GM12875 (cell line): ENCODE measurements around the gene LYRM4.

Experiments used
- H3K4me3 ChIP-seq: one replicate; pipeline ENCODE4 v1.5.1; 2011; ENCODE audit warnings: low read depth, low read length, control low read depth
- TF ChIP-seq, protein P1 (sequence below): IDR thresholded peaks from 2 replicates; pipeline ENCODE4 v1.5.1; 2011; ENCODE audit warnings: low read depth, mild to moderate bottlenecking, control low read depth, inconsistent platforms, low read length, moderate library complexity, borderline replicate concordance; ENCODE audit not compliant: insufficient read depth

LYRM4 gene

DNA sequence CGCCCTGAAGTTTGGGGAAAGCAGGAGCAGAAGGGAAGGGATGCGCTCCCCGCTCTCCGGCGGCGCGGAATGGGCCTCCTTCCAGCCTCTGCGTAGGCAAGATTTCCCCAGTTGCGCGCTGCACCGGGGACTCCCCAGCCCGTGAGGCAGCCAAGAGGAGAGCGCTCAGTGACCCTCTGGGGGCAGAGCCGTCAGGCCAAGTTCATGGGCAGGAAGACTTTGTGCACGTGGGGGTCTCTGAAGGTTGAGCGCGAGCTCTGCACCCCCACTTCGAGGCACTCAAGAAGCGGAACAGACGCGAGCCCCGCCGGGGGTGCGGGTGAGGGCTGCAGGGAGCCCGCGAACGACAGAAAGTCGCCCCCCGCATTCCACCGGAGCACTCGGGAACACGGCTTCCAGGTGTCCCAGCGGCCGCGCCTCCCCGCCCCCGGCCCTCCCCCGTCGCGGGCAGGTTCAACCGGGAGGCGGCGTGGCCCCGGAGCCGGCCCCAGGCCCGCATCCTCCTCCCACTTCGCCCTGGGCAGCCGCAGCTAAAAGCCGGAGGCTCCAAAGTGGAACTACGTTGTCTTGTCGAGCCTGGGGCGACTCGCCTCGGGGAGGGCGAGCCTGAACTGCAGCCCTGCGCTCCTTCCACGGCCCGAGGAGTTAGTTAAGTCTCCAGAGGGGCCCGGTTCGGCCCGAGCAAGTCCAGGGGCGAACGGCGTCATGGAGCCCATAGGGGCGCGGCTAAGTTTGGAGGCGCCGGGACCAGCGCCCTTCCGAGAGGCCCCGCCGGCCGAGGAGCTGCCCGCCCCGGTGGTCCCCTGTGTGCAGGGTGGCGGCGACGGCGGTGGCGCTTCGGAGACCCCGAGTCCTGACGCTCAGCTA, 175.7 kb downstream of the LYRM4 start, which contains the start of gene PPP1R3G:
TSS of gene PPP1R3G (plus strand) at position 561 of the 867 bp plus-strand sequence. CDS start at position 706, 145 bp downstream.
- H3K4me3 ChIP-seq: peak within 1 kb of the TSS; percentile 59

DNA sequence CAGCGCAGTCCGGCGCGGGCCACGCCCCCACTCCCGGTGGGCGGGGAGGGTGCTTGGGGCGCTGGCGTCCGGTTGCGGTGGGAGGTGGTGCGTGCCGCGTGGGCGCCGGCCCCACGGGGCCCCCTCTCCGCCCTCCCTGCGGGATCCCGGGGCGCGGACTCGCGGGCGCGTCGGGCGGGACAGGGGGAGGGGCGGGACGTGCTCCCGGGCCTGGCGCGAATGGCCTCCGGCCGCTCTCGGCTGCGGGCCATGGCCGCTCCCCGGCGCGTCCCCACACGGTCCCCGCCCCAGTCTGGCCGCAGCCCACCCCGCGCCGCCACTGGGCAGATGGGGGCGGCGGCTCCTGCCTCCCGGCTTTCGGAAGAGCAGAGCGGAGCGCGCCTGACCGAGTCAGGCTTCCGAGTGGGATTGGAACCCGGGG, 176.4 kb downstream of the LYRM4 start:
- TF ChIP-seq, protein P1, sequence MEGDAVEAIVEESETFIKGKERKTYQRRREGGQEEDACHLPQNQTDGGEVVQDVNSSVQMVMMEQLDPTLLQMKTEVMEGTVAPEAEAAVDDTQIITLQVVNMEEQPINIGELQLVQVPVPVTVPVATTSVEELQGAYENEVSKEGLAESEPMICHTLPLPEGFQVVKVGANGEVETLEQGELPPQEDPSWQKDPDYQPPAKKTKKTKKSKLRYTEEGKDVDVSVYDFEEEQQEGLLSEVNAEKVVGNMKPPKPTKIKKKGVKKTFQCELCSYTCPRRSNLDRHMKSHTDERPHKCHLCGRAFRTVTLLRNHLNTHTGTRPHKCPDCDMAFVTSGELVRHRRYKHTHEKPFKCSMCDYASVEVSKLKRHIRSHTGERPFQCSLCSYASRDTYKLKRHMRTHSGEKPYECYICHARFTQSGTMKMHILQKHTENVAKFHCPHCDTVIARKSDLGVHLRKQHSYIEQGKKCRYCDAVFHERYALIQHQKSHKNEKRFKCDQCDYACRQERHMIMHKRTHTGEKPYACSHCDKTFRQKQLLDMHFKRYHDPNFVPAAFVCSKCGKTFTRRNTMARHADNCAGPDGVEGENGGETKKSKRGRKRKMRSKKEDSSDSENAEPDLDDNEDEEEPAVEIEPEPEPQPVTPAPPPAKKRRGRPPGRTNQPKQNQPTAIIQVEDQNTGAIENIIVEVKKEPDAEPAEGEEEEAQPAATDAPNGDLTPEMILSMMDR: no peak
- peak overlapping the region; percentile 59 for H3K4me3 ChIP-seq

More for the DNA sequence above, 175.7 kb downstream of the LYRM4 start, which contains the start of gene PPP1R3G:
- TF ChIP-seq, protein P1: no peak

DNA sequence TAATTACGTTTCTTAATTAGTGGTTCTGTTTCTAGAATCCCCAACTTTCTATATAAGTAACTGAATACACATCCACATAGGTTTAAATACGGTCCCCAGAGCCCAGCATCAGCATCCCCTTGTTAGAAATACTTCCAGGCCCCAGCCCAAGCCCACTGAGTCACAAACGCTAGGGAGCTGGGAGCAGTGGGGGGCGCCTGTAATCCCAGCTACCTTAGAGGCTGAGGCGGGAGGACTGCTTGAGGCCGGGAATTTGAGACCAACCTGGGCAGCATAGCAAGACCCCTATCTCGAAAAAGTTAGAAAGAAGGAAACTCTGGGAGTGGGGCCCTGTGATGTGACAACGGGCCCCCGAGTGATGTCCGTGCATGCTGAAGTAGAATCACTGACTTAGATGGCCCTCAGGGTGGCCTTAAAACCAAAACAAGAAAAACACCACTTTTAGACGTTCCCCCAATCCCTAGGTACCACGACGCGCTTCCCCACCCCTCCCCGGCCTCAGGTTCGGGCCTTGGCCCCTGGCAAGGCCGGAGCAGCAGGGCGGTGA, 176.9 kb downstream of the LYRM4 start:
- H3K4me3 ChIP-seq: peak overlapping the region; percentile 59
- TF ChIP-seq, protein P1: no peak

DNA sequence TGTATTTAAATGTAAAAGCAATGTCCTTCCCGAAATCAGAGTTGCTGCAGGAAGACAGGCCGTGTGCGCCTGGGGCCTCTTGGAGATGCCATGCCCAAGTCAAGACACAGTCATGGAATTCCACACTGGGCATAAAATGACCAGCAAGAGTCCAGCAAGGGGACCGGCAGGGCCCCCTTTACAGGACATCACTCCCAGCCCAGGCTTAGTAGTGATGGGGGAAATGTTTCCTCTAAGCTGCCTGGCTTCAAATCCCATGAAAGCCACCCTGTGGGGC, 177.5 kb downstream of the LYRM4 start:
- TF ChIP-seq, protein P1: no peak
- H3K4me3 ChIP-seq: no peak overlapping the region

DNA sequence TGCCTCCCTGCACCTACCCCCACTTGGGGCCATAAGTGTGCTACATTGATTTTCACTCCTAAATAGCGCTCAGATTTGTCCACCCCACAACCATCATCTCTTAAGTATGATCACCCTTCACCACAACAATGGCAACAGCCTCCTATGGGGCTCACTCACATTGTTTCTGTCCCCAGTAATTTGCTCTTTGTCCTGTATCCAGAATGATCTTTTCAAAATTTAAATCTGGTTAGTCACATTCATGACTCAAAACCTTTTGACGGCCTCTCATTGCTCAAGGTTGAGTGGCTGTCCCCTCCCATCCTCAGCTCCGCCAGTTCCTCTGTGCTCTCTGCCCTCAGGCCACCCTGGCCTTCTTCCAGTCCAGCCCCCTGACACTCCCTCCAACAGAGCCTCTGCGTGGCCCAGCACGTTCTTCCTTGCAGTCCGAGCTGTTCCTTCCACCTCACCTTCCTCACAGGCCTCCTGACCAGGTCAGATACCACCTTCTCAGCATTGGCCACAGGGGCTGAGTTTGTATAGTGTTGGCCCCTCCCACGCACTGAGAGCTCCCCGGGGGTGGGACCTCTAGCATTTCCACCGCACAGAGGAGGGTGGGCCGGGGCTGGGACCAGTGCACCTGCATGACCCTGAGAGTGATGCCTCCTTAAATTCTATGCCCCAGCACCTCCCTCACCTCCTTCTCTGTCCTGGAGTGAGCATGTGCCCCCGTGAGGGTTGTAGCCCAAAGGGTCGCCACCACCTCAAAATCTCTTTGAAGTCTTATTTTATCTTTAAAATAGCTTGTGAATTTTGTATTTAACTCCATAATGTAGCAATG, 178.1 kb downstream of the LYRM4 start:
- TF ChIP-seq, protein P1: no peak
- no peak overlapping the region for H3K4me3 ChIP-seq

DNA sequence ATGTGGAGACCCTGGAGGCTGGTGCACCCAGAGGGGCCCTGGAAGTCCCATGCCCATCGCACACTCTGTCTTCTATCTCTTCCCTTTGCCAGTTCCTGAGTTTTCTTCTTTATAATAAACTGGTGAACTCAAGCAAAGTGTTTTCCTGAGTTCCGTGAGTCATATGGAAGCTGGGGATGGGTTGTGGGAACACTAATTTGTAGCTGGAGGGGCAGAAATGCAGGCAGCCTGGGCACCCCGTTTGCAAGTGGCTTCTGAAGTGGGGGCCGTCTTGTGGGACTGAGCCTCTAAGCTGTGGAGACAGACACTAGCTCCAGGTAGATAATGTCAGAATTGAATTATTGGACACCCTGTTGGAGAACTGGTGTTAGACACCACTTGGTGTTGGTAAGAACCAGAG, 178.8 kb downstream of the LYRM4 start:
- H3K4me3 ChIP-seq: no peak overlapping the region
- TF ChIP-seq, protein P1: no peak
